ENCODE measurements around the gene PLD6. TPM values are rescaled to one million over a fixed set of nuclear protein-coding genes. Genes with fewer than 3 reads are reported as not detected.

Gene PLD6
- total and polyA plus RNA-seq, 10 of the 15 experiments (the other 5 are each of a cell fraction or from before 2014, with no cell fraction given), result 4.7 to 21.4 (median 12.0) TPM

- in situ Hi-C loops (cut with MboI), result no loop called here
- ATAC-seq, result no peak
- H3K9me3 ChIP-seq (replicated peaks; ENCODE audit: control insufficient read depth, insufficient read depth, low read length), result no peaks in the 10 kb centered on the region
- H4K20me1 ChIP-seq (ENCODE audit: control insufficient read depth, insufficient read depth), result no peaks in the 10 kb centered on the region
- no peak overlapping the region for H3K4me2 ChIP-seq (ENCODE audit: control insufficient read depth, insufficient read depth)
- H3K79me2 ChIP-seq (ENCODE audit: control insufficient read depth, insufficient read depth, low read length), result no peaks in the 10 kb centered on the region
- RAD21 ChIA-PET (ENCODE audit: unreplicated experiment), result interaction anchor here (1.4 kb wide), 1 partner anchor 53 kb away, joined by 3 read pairs; the partner anchor contains the start of gene FLCN
- peaks cover 16 to 18% of the 10 kb centered on the region in 2 experiments; a peak in 3 of 4 replicates for H3K36me3 ChIP-seq (ENCODE audit: control insufficient read depth in 2 of 2, insufficient read depth in 2 of 2, low read length in 1 of 2)
- intact Hi-C loops (cut with micrococcal nuclease; ENCODE audit: unreplicated experiment), result no loop called here
- peaks cover 44% of the 10 kb centered on the region for H3K4me1 ChIP-seq (ENCODE audit: control insufficient read depth, insufficient read depth, low read length)
- no peak overlapping the region for H3K27ac ChIP-seq (ENCODE audit: control insufficient read depth, insufficient read depth)
- no TSS peak for BruUV-seq (replicated peaks)
- no peaks in the 10 kb centered on the region for H3K27me3 ChIP-seq (replicated peaks in 1 of 2; ENCODE audit: control insufficient read depth in 2 of 2, insufficient read depth in 2 of 2, low read length in 1 of 2)
- FAIRE-seq, result peak; percentile 52
- H2AFZ ChIP-seq (ENCODE audit: control insufficient read depth, low read depth, low read length), result no peak overlapping the region
- WGBS (ENCODE audit: insufficient coverage, insufficient replicate concordance, low lambda C conversion rate, missing lambda C conversion rate), result 89% methylated on average over 4 of the region's 4 CpGs
- H3K4me3 ChIP-seq, result no peak overlapping the region
- CTCF ChIA-PET, result no interaction called here
- POLR2A ChIA-PET, result no interaction called here
- TF ChIP-seq NR2F1 (conservative IDR thresholded peaks at IDR 0.05) (no peak), BACH1 (IDR thresholded peaks at IDR 0.05; ENCODE audit: borderline replicate concordance) (no peak), CEBPZ (IDR thresholded peaks at IDR 0.05; ENCODE audit: low read depth, low read length) (no peak), SMAD1 (IDR thresholded peaks at IDR 0.05; ENCODE audit: low read depth, partially characterized antibody) (no peak)
- no peak for DNase-seq (ENCODE audit: low read depth, low spot score)
- SMC1A ChIA-PET (ENCODE audit: uncharacterized antibody, unreplicated experiment), result interaction anchor here (1.4 kb wide), 1 partner anchor 21 kb away, joined by 3 read pairs; no protein-coding TSS in a partner anchor
- no peak overlapping the region for H3K9ac ChIP-seq (ENCODE audit: control insufficient read depth, insufficient read depth, low read length)
Observed at GRCh38 chr17:17183744-17184143, 22.4 kb downstream of the PLD6 start.

All from GM12878 (cell line).